ENCODE data around the gene SCLY. TPM values are rescaled to one million over a fixed set of nuclear protein-coding genes. Genes with fewer than 3 reads are reported as not detected.

The SCLY gene
- total RNA-seq, 1 experiment from 2014 or later: 68.4 TPM

- H3K27me3 Mint-ChIP-seq (ENCODE audit: low read depth): no peaks in the 10 kb centered on the region
- no peak overlapping the region for H3K4me3 Mint-ChIP-seq
- H3K27ac Mint-ChIP-seq: no peak overlapping the region
- no peak for TF ChIP-seq AR (CRISPR knock-in tag; IDR thresholded peaks at IDR 0.05)
- no peak for TF ChIP-seq JAZF1 (CRISPR knock-in tag; IDR thresholded peaks at IDR 0.05)
- no peak for TF ChIP-seq ESRRA (CRISPR knock-in tag; IDR thresholded peaks at IDR 0.05; ENCODE audit: borderline replicate concordance)
- no peak for TF ChIP-seq NFATC4 (CRISPR knock-in tag; IDR thresholded peaks at IDR 0.05)
- TF ChIP-seq TEAD4 (CRISPR knock-in tag; IDR thresholded peaks at IDR 0.05): no peak
- no peak for TF ChIP-seq CBFB (CRISPR knock-in tag; IDR thresholded peaks at IDR 0.05; ENCODE audit: low read depth)
- no peak for TF ChIP-seq ATF2 (CRISPR knock-in tag; IDR thresholded peaks at IDR 0.05; ENCODE audit: borderline replicate concordance, low read depth)
- no peak for TF ChIP-seq ERG (CRISPR knock-in tag; IDR thresholded peaks at IDR 0.05)
- TF ChIP-seq E2F5 (CRISPR knock-in tag; IDR thresholded peaks at IDR 0.05): no peak
- no peak for TF ChIP-seq ATF6 (CRISPR knock-in tag; IDR thresholded peaks at IDR 0.05)
- TF ChIP-seq MLX (CRISPR knock-in tag; IDR thresholded peaks at IDR 0.05): no peak
- no peak for TF ChIP-seq NR3C1 (CRISPR knock-in tag; conservative IDR thresholded peaks at IDR 0.05; ENCODE audit: low read depth)
- no peak for TF ChIP-seq HMGXB4 (CRISPR knock-in tag; IDR thresholded peaks at IDR 0.05)
- ChIA-PET POLR2A (no interaction called here), CTCF (no interaction called here)
- ATAC-seq (no peak), DNase-seq (ENCODE audit: low spot score) (no peak)
- peaks cover 32% of the 10 kb centered on the region for H3K36me3 Mint-ChIP-seq
- no peaks in the 10 kb centered on the region for H3K4me1 Mint-ChIP-seq
- no peaks in the 10 kb centered on the region for H3K9me3 Mint-ChIP-seq
Observed at GRCh38 chr2:238039985-238040384, 20.8 kb upstream of the SCLY start.

GRCh38 chr2:238040918-238041317 lies 19.9 kb upstream of the SCLY start:
- H3K9me3 Mint-ChIP-seq: no peaks in the 10 kb centered on the region
- H3K27ac Mint-ChIP-seq: no peak overlapping the region
- TF ChIP-seq TCF7 (CRISPR knock-in tag; IDR thresholded peaks at IDR 0.05; ENCODE audit: low read depth): no peak
- no peak for TF ChIP-seq MAX (CRISPR knock-in tag; IDR thresholded peaks at IDR 0.05)
- TF ChIP-seq ZNF671 (CRISPR knock-in tag; IDR thresholded peaks at IDR 0.05): no peak
- TF ChIP-seq ZNF532 (CRISPR knock-in tag; IDR thresholded peaks at IDR 0.05; ENCODE audit: borderline replicate concordance): no peak
- H3K27me3 Mint-ChIP-seq (ENCODE audit: low read depth): no peaks in the 10 kb centered on the region
- no peak for DNase-seq (ENCODE audit: low spot score)
- ChIA-PET CTCF (no interaction called here), POLR2A (no interaction called here)
- no peaks in the 10 kb centered on the region for H3K4me1 Mint-ChIP-seq
- ATAC-seq: no peak
- H3K36me3 Mint-ChIP-seq: peaks cover 29% of the 10 kb centered on the region
- no peak overlapping the region for H3K4me3 Mint-ChIP-seq
